COR-L47 (cell line): ENCODE results near the gene FLACC1.
"Not testable (repeated sequence)": the region's sequence is repeated elsewhere in the genome, so short reads cannot be mapped to it uniquely, and the experiment has no call there.

ENCODE experiments used
- DNase-seq: peaks from one replicate; lab custom pipeline; 2025; lab: John Stamatoyannopoulos, UW

FLACC1 gene

GRCh38 chr2:201254081-201254730 lies 102.9 kb downstream of the FLACC1 start:
- no peak for DNase-seq

- DNase-seq = no peak
These were observed 106.4 kb downstream of the FLACC1 start for GRCh38 chr2:201250741-201251140.

- no peak for DNase-seq
These were observed 107.3 kb downstream of the FLACC1 start for GRCh38 chr2:201249889-201250288.

- no peak for DNase-seq
These were observed 108.8 kb downstream of the FLACC1 start for GRCh38 chr2:201248288-201248844.

GRCh38 chr2:201246280-201246679 lies 110.9 kb downstream of the FLACC1 start:
- no peak for DNase-seq

GRCh38 chr2:201244829-201245228 lies 112.3 kb downstream of the FLACC1 start:
- no peak for DNase-seq

GRCh38 chr2:201242571-201243277 lies 114.4 kb downstream of the FLACC1 start:
- no peak for DNase-seq

GRCh38 chr2:201239167-201239935 lies 117.8 kb downstream of the FLACC1 start:
- not testable (repeated sequence) for DNase-seq
